Suprapubic skin (tissue), 3 donors: ENCODE data around the gene OR4N5.

ENCODE experiments used
- POLR2A ChIP-seq, 2 donors: fragments of 450-650 bp; IDR thresholded peaks; one replicate each; pipeline ENCODE4 v1.6.1; 2017; ENCODE audit warnings: antibody characterized with exemption in 2 of 2, mild to moderate bottlenecking in 2 of 2, moderate library complexity in 2 of 2
- TF ChIP-seq, protein P1 (sequence below), 2 donors: fragments of 200-600 bp in 1 of 2; fragments of 450-650 bp in 1 of 2; sonication (generic) in 1 of 2; IDR thresholded peaks; one replicate each; pipeline ENCODE4 v1.5.1; 2016 to 2019; ENCODE audit warnings: antibody characterized with exemption in 2 of 2, mild to moderate bottlenecking in 1 of 2, moderate library complexity in 1 of 2

DNA sequence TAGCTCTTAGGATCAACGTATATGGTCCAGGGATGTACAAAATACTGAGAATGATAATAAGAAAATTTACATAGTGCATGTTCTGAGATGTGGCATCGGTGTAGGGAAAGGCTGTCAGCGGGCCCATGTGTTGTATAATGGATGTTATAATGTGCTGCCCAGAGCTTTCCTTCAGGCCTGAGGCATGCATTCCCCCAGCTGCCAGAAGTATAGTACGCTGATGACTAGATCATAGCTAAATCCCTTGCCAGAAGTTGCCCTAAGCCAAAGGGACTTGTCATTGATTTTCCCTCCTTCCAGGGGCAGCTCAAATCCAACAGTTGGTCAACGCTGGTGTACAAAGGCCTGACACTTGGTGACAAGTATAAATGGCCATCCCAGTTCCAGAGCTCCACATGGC, 45.6 kb downstream of the OR4N5 start:
- TF ChIP-seq POLR2A (IDR thresholded peaks at IDR 0.05): no peak
- TF ChIP-seq, protein P1, sequence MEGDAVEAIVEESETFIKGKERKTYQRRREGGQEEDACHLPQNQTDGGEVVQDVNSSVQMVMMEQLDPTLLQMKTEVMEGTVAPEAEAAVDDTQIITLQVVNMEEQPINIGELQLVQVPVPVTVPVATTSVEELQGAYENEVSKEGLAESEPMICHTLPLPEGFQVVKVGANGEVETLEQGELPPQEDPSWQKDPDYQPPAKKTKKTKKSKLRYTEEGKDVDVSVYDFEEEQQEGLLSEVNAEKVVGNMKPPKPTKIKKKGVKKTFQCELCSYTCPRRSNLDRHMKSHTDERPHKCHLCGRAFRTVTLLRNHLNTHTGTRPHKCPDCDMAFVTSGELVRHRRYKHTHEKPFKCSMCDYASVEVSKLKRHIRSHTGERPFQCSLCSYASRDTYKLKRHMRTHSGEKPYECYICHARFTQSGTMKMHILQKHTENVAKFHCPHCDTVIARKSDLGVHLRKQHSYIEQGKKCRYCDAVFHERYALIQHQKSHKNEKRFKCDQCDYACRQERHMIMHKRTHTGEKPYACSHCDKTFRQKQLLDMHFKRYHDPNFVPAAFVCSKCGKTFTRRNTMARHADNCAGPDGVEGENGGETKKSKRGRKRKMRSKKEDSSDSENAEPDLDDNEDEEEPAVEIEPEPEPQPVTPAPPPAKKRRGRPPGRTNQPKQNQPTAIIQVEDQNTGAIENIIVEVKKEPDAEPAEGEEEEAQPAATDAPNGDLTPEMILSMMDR (IDR thresholded peaks at IDR 0.05): no peak
